SHP77 (cell line): ENCODE data around the gene BRD3OS.
"Not testable (repeated sequence)": the region's sequence is repeated elsewhere in the genome, so short reads cannot be mapped to it uniquely, and the experiment has no call there.

Source experiments
- DNase-seq, 2 experiments: peaks; one replicate each; lab custom pipeline; 2025; lab: John Stamatoyannopoulos, UW

The BRD3OS gene

DNA sequence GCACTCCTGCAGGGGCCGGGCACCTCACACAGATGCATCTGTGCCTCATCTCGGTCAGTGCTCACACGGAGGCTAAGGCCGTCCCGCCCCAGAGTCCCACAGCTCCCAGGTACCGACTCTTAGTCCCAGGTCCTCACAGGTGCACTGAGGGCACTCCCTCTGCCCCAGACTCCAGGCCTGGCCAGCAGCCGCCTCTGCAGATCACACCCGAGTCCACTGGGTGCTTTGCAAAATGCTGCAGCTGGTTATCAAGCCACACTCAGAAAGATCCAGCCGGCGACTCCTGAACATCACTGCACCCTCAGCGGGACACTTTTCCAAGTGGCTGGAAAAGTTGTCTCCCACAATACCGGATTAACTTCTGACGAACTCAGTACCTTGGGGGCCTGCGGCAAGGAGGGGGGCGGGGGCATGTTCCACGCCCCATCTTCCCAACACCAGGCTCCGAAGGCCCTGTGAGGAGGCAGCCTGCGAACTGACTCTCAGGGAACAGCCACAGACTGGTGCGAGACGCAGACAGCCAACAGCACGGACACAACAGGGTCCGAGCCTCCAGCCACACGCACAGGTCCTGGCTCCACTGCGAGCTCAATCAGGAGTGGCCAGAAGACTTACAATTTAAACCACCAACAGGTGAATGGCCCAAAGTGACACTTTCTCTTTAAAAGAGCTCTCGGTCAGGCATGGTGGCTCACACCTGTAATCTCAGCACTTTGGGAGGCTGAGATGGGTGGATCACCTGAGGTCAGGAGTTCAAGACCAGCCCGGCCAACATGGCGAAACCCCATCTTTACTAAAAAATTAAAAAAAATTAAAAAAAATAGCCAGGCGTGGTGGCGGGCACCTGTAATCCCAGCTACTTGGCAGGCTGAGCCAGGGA is 38.5 kb downstream of the BRD3OS start:
- DNase-seq, result no peak

DNA sequence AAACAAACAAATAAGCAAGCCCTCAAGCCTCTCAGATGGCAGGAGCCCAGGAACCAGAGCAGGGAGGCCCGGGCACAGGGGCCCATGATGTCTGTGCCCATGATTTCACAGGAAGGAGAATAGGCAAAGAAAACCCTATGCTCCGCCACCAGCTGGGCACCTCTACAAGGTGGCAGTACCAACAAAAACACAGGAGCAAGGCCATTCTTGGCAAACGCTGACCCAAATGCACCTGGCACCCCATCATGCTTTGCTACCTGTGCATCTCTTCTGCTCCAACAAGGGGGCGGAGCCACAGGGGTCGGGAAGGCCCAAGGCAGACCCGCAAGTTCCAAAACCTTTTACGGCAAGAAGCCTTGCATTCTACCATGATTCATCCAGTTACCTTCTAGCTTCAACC is 39.4 kb downstream of the BRD3OS start:
- DNase-seq, result no peak

DNA sequence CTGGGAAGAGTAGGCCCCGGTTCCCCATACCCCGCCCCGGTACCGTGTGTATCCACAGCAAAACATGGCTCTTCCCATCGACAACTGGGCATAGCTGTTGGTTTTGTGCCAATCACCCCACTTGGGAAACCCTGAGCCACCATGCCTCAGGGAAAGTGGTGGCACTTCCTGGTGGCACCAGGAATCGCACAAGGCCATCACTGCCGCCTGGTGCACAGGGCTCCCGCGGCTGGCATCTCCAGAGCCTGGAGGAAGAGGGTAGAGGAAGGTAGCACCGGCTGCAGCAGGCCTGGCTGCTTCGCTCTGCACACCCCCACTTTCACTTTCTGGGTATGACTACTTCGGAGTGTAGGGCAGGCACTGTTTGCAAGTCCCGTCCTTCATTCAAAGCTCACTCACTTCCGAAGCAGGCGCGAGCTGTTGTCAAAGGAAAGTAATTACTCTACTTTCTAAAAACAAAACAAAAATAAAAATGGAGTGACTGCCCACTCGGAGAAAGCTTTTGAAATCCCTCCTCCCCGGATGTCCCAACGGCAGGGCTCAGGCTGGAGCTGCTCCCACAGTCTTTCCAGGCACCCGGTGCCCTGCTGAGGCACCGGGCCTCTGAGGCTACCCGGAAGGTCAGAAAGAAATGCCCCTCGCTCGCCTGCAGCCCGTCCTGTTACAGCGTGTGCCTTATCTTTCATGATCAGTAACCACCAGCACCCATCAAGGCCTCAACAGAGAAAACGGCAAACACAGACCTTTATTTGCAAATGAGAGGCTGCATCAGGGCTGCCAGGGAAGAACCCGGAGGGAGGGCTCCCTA is 40.5 kb downstream of the BRD3OS start:
- no peak for DNase-seq

GRCh38 chr9:134066526-134066912 is 41.2 kb downstream of the BRD3OS start:
- DNase-seq, result no peak

DNA sequence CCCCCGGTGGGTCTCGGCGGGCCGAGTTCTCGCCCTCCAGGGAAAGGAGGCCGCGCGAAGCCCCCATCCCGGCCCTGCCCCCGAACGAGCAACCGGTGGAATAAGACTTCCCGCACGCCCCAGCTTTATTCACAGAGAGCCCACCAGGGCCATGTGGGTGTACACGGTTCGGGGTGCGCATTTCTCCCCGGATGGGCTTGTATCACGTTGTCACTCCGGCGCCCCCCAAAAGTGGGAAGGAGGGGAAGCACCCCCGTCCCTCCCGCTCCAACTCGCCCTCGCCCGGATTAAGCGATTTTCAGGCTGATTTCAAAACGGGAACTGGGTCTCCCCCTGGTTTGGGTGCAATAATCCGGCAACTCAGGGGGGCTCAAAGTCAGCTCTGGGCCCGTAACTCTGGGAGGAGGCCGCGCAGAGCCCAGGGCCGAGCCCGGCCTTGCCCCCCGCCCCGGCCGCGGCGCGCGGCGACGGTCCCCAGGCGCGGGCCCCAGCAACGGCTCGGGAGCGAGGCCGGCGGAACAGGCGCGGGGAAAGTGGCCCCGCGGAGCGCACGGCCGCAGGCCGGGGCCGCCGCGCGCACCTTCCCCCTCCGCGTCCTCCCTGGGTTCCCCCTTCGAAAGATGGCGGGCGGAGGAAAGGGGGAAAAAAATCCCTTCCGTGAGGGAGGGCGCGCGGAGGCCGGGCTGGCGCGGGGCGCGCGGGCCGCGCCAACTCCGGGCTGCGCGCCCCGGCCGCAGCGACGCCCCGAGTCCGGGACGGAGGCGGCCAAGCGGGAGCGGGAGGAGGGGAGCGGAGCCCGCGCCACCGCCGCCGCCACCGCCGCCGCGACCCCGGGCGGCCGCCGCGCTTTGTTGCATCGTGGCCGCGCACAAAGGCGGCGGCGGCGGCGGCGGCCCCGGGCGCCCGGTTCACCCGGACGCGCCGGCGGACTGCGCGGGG is 41.9 kb downstream of the BRD3OS start:
- no peak for DNase-seq

- peak; percentile 86 to 87 for DNase-seq
These were observed 42.8 kb downstream of the BRD3OS start, which contains the start of gene BRD3 for GRCh38 chr9:134067904-134068743. BRD3 (minus strand) TSS chr9:134068026; CDS start chr9:134053477, 14,549 bp downstream.

- DNase-seq, result peak in 1 of 2 experiments; percentile 39
These were observed 43.6 kb downstream of the BRD3OS start for GRCh38 chr9:134068744-134069479.

GRCh38 chr9:134069480-134070399 is 44.5 kb downstream of the BRD3OS start:
- DNase-seq, result no peak

DNA sequence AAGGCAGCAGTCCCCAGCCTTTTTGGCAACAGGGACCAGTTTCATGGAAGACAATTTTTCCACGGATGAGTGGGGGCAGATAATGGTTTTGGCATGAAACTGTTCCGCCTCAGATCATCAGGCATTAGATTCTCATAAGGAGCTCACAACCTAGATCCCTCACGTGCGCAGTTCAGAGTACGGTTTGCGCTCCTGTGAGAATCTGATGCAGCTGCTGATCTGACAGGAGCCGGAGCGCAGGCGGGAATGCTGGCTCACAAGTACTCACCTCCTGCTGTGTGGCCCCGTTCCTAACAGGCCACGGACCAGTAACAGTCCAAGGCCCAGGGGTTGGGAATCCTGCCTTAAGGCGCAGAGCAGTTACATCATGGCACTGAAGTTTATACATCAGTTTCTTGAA is 45.9 kb downstream of the BRD3OS start:
- peak in 1 of 2 experiments; percentile 32 for DNase-seq

DNA sequence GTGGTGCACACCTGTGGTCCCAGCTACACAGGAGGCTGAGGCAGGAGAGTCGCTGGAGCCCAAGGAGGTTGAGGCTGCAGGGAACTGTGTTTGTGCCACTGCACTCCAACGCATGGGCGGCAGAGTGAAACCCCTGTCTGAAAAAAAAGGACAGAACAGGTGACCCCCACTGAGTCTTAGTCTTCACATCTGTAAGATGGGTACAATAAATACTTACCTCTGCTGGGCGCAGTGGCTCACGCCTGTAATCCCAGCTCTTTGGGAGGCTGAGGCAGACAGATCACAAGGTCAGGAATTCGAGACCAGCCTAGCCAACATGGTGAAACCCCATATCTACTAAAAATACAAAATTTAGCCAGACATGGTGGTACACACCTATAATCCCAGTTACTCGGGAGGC is 47.4 kb downstream of the BRD3OS start:
- not testable (repeated sequence) for DNase-seq

GRCh38 chr9:134073500-134073899 is 48.2 kb downstream of the BRD3OS start:
- DNase-seq, result no peak

DNA sequence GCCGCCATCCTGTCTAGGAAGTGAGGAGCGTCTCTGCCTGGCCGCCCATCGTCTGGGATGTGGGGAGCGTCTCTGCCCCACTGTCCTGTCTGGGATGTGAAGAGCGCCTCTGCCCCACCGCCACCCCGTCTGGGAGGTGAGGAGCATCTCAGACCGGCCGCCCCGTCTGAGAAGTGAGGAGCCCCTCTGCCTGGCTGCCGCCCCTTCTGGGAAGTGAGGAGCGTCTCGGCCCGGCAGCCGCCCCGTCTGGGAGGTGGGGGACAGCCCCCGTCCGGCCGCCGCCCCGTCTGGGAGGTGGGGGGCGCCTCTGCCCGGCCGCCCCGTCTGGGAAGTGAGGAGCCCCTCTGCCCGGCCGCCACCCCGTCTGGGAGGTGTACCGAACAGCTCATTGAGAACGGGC is 50.4 kb downstream of the BRD3OS start:
- DNase-seq, result not testable (repeated sequence)

DNA sequence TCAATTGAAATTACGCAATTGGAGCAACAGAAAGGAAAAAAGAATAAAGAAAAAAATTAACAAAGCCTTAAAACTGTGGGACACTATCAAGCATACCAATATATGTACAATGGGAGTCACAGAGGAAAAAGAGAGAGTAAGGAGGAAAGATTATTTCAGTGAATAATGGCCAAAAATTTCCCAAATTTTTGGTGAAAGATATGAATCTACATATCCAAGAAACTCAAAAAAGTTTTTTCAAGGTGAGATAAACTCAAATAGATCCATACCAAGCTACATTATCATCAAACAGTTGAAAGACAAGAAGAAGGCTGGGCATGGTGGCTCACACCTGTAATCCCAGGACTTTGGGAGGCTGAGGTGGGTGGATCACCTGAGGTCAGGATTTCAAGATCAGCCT is 51.4 kb downstream of the BRD3OS start:
- DNase-seq, result no peak
